Fibroblast of lung (primary cell): ENCODE measurements around the gene WTIP. TPM values are rescaled to one million over a fixed set of nuclear protein-coding genes. Genes with fewer than 3 reads are reported as not detected.

Source experiments
- DNase-seq, 2 donors: peaks; one replicate each; pipeline versions ENCODE4 v3.0.0 to v3.0.0-alpha.2; 2010; ENCODE audit warnings: low read depth in 2 of 2
- H2AFZ ChIP-seq: 2 replicates; pipeline ENCODE4 v1.5.1; 2012; ENCODE audit warnings: low read length, control low read depth, inconsistent platforms
- H3K27ac ChIP-seq: 2 replicates; pipeline ENCODE4 v1.5.1; 2011; ENCODE audit warnings: low read length, control low read depth; ENCODE audit not compliant: insufficient read depth
- H3K27me3 ChIP-seq: 2 replicates; pipeline ENCODE4 v1.5.1; 2011; ENCODE audit warnings: mild to moderate bottlenecking, low read length; ENCODE audit not compliant: control insufficient read depth, insufficient read depth
- H3K36me3 ChIP-seq: 2 replicates; pipeline ENCODE4 v1.5.1; 2011; ENCODE audit warnings: low read length; ENCODE audit not compliant: control insufficient read depth, insufficient read depth
- H3K4me1 ChIP-seq: 2 replicates; pipeline ENCODE4 v1.5.1; 2011; ENCODE audit warnings: low read length; ENCODE audit not compliant: control insufficient read depth, insufficient read depth; ENCODE audit errors: extremely low read depth
- H3K4me2 ChIP-seq: 2 replicates; pipeline ENCODE4 v1.5.1; 2011; ENCODE audit warnings: low read length, control low read depth; ENCODE audit not compliant: insufficient read depth; ENCODE audit errors: extremely low read depth
- H3K4me3 ChIP-seq, 4 experiments: fragments of 200-600 bp in 1 of 4; sonication (generic) in 1 of 4; replicated peaks in 1 of 4; 2 replicates each; pipeline ENCODE4 v1.5.1; 2011 to 2016; ENCODE audit warnings: low read length in 4 of 4, low read depth in 3 of 4, mild to moderate bottlenecking in 3 of 4, control low read depth in 2 of 4, inconsistent platforms in 1 of 4, mixed read lengths in 1 of 4; ENCODE audit not compliant: insufficient read depth in 1 of 4; ENCODE audit errors: control extremely low read depth in 1 of 4
- H3K79me2 ChIP-seq: 2 replicates; pipeline ENCODE4 v1.5.1; 2012; ENCODE audit warnings: mild to moderate bottlenecking, low read length, inconsistent platforms; ENCODE audit not compliant: control insufficient read depth, insufficient read depth
- H3K9ac ChIP-seq: 2 replicates; pipeline ENCODE4 v1.5.1; 2011; ENCODE audit warnings: mild to moderate bottlenecking, low read length, control low read depth; ENCODE audit not compliant: insufficient read depth
- H3K9me3 ChIP-seq: 2 replicates; pipeline ENCODE4 v1.5.1; 2012; ENCODE audit warnings: low read depth, low read length; ENCODE audit not compliant: control insufficient read depth, insufficient read depth
- H4K20me1 ChIP-seq: 2 replicates; pipeline ENCODE4 v1.5.1; 2011; ENCODE audit warnings: low read length; ENCODE audit not compliant: control insufficient read depth, insufficient read depth; ENCODE audit errors: extremely low read depth
- EZH2 ChIP-seq: IDR thresholded peaks from 2 replicates; pipeline ENCODE4 v1.5.1; 2012; ENCODE audit warnings: low read length, control low read depth, mild to moderate bottlenecking; ENCODE audit errors: missing control alignments
- polyA plus RNA-seq, 2 donors: library from polyadenylated mRNA; depleted of rRNA in 1 of 2; stranded (reverse) in 1 of 2; unstranded in 1 of 2; fragments of >200 nt; gene quantifications; 2 replicates each; pipeline ENCODE4 v1.2.1, GENCODE V29; 2011 to 2012; ENCODE audit warnings: missing spikeins in 1 of 2
- total RNA-seq: library from RNA; depleted of rRNA; stranded (reverse); fragments of >200 nt; gene quantifications from 2 replicates; pipeline ENCODE4 v1.2.1, GENCODE V29; 2014
- TF ChIP-seq, protein P1 (sequence below), 2 donors: IDR thresholded peaks in 1 of 2; conservative IDR thresholded peaks in 1 of 2; 1 replicate in 1 of 2; 2 replicates in 1 of 2; pipeline ENCODE4 v1.5.1; 2011 to 2012; ENCODE audit warnings: low read length in 2 of 2, control low read depth in 1 of 2, inconsistent platforms in 1 of 2, low read depth in 1 of 2, mild to moderate bottlenecking in 1 of 2

The WTIP gene
- total and polyA plus RNA-seq, 2 donors (not counting 1 experiment from before 2014, with no cell fraction given), result 18.4 to 49.0 TPM

DNA sequence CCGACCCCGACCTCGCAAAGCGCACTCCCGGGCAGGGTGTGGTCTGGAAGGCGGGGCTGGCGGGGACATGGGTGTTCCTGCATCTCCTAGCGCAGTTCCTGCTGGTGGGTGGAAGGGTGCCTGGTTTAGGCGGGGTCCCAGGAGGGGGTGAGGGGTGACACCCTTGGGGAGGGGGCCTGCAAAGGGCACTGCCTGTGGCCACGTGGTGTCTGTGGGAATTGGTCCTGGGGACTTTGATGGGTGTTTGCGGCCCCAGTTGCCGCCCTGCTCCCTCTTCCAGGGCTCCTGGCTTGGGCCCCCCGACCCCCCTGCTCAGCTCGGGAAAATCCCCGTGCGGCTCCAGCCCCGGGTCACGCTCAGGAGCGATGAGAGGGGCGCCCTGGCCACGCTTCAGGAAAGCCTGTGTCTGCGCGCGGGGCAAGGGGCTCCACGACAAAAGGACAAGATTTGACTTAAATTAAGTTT, 19.1 kb downstream of the WTIP start:
- H3K4me1 ChIP-seq, result peaks cover 6% of the 10 kb centered on the region
- H3K4me3 ChIP-seq, result no peak overlapping the region
- no peaks in the 10 kb centered on the region for H4K20me1 ChIP-seq
- H3K9me3 ChIP-seq, result no peaks in the 10 kb centered on the region
- H3K27me3 ChIP-seq, result no peaks in the 10 kb centered on the region
- H3K79me2 ChIP-seq, result no peaks in the 10 kb centered on the region
- no peak overlapping the region for H2AFZ ChIP-seq
- peaks cover 4% of the 10 kb centered on the region for H3K36me3 ChIP-seq
- H3K27ac ChIP-seq, result no peak overlapping the region
- no peak for DNase-seq
- no peak overlapping the region for H3K4me2 ChIP-seq
- TF ChIP-seq EZH2, result no peak
- TF ChIP-seq, protein P1, sequence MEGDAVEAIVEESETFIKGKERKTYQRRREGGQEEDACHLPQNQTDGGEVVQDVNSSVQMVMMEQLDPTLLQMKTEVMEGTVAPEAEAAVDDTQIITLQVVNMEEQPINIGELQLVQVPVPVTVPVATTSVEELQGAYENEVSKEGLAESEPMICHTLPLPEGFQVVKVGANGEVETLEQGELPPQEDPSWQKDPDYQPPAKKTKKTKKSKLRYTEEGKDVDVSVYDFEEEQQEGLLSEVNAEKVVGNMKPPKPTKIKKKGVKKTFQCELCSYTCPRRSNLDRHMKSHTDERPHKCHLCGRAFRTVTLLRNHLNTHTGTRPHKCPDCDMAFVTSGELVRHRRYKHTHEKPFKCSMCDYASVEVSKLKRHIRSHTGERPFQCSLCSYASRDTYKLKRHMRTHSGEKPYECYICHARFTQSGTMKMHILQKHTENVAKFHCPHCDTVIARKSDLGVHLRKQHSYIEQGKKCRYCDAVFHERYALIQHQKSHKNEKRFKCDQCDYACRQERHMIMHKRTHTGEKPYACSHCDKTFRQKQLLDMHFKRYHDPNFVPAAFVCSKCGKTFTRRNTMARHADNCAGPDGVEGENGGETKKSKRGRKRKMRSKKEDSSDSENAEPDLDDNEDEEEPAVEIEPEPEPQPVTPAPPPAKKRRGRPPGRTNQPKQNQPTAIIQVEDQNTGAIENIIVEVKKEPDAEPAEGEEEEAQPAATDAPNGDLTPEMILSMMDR (conservative IDR thresholded peaks at IDR 0.05 in 1 of 2, IDR thresholded peaks at IDR 0.05 in 1 of 2; ENCODE audit: low read depth in 1 of 2, low read length in 2 of 2), result no peak
- H3K9ac ChIP-seq, result no peak overlapping the region

DNA sequence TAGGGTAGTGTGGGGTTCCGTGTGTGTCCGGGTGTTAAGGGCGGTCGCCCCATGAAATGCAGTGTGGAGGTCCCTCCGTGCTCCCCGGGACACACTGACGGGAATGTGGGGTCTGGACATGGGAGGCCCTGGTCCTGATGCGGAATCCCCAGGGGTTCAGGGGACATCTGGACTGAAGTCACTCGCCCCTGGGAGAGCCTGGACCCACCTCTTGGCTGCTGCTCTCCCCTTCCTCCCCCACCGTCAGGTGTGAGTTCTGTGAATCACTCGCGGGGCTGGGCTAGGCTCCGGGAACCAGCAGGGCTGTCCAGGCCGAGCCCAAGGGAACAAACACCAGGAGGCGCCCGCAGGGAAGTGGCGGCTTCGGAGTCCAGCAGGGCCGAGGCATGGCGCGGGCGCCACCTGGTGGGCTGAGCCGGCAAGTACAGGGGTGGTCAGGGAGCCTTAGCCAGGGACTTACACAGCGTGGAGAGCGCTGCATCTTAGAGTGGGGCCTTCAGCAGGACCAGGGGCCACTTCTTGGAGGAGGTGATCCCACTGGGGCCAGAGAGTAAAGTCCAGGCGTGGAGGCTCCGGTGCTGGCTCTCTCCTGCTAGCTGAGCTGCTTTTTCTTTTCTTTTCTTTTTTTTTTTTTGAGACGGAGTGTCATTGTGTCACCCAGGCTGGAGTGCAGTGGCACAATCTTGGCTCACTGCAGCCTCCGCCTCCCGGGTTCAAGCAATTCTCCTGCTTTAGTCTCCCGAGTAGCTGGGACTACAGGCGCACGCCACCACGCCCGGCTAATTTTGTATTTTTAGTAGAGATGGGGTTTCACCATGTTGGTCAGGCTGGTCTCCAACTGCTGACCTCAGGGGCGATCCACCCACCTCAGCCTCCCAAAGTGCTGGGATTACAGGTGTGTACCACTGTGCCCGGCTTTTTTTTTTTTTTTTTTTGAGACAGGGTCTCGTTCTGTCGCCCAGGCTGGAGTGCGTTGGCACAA, 20.1 kb downstream of the WTIP start:
- no peak overlapping the region for H3K9ac ChIP-seq
- H3K27me3 ChIP-seq, result no peaks in the 10 kb centered on the region
- H3K27ac ChIP-seq, result no peak overlapping the region
- no peak overlapping the region for H3K4me2 ChIP-seq
- H3K36me3 ChIP-seq, result peaks cover 2% of the 10 kb centered on the region
- H2AFZ ChIP-seq, result no peak overlapping the region
- peaks cover 6% of the 10 kb centered on the region for H3K4me1 ChIP-seq
- no peak overlapping the region for H3K4me3 ChIP-seq
- DNase-seq, result peak; percentile 83 to 87
- no peaks in the 10 kb centered on the region for H4K20me1 ChIP-seq
- H3K79me2 ChIP-seq, result no peaks in the 10 kb centered on the region
- TF ChIP-seq EZH2, result no peak
- TF ChIP-seq, protein P1 (conservative IDR thresholded peaks at IDR 0.05 in 1 of 2, IDR thresholded peaks at IDR 0.05 in 1 of 2; ENCODE audit: low read depth in 1 of 2, low read length in 2 of 2), result peak; percentile 96 to 100
- no peaks in the 10 kb centered on the region for H3K9me3 ChIP-seq

DNA sequence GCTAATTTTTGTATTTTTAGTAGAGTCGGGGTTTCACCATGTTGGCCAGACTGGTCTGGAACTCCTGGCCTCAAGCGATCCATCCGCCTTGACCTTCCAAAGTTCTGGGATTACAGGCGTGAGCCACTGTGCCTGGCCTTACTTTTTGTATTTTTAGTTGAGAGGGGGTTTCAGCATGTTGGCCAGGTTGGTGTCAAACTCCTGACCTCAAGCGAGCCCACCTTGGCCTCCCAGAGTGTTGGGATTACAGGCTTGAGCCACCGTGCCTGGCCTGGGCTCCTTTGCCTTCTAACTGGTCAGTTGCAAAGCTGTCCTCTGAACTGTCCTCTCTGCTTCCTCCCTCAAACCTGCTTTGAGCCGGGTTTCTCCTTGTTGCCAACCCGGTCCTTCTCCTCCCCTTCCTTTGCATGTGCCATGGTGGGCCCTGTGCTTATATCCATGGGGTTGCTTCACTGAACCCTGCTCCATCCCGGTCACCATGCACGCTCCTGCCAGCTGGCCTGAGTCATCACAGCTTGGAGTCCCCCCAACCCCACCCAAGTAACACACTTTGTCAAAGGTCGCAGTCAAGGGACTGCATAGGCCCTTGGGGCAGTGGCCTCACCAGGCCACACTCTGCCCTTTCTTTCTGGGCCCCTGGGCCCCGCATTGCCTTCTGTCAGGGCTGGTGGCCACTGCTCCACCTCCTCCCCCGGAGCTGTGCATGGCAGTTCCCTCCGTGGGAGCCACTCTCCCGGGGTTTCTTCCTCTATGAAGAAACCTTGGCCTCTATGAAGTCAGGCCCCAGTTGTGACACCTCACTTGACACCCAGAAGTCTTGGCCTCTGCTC, 21.2 kb downstream of the WTIP start:
- Histone ChIP-seq H3K27ac (no peak overlapping the region), H4K20me1 (no peaks in the 10 kb centered on the region), H3K9ac (no peak overlapping the region), H3K27me3 (no peaks in the 10 kb centered on the region), H2AFZ (no peak overlapping the region), H3K4me1 (peaks cover 6% of the 10 kb centered on the region), H3K4me3 (no peak overlapping the region), H3K9me3 (no peaks in the 10 kb centered on the region), H3K4me2 (no peak overlapping the region), H3K79me2 (no peaks in the 10 kb centered on the region), H3K36me3 (no peaks in the 10 kb centered on the region)
- TF ChIP-seq EZH2, result no peak
- TF ChIP-seq, protein P1 (conservative IDR thresholded peaks at IDR 0.05 in 1 of 2, IDR thresholded peaks at IDR 0.05 in 1 of 2; ENCODE audit: low read depth in 1 of 2, low read length in 2 of 2), result no peak
- peak in 1 of 2 donors; percentile 39 for DNase-seq
